Peyer's patch (tissue), 4 donors: ENCODE measurements around the gene CMTM8. TPM values are rescaled to one million over a fixed set of nuclear protein-coding genes. Genes with fewer than 3 reads are reported as not detected.

Experiments used
- DNase-seq, 3 donors: peaks; one replicate each; pipeline ENCODE4 v3.0.0-alpha.2; 2017 to 2019
- H3K27ac ChIP-seq, 4 donors: fragments of 200-600 bp; sonication (generic); one replicate each; pipeline ENCODE4 v1.5.1; 2016 to 2019
- H3K27me3 ChIP-seq, 2 donors: fragments of 200-600 bp; sonication (generic); one replicate each; pipeline ENCODE4 v1.5.1; 2019
- H3K36me3 ChIP-seq, 3 donors: fragments of 200-600 bp; sonication (generic); one replicate each; pipeline ENCODE4 v1.5.1; 2016 to 2019
- H3K4me1 ChIP-seq, 4 donors: fragments of 200-600 bp; sonication (generic); one replicate each; pipeline ENCODE4 v1.5.1; 2016 to 2019
- H3K4me3 ChIP-seq, 4 donors: fragments of 200-600 bp; sonication (generic); 1 replicate in 3 of 4; 2 replicates in 1 of 4; pipeline ENCODE4 v1.5.1; 2016 to 2019; ENCODE audit warnings: mild to moderate bottlenecking in 1 of 4
- H3K9me3 ChIP-seq, 4 donors: fragments of 200-600 bp; sonication (generic); one replicate each; pipeline ENCODE4 v1.5.1; 2016 to 2019; ENCODE audit warnings: mild to moderate bottlenecking in 1 of 4
- CTCF ChIP-seq, 6 experiments: fragments of 450-650 bp in 4 of 6; fragments of 200-600 bp in 2 of 6; sonication (generic) in 1 of 6; IDR thresholded peaks; one replicate each; pipeline ENCODE4 v1.5.1; 2017 to 2019; ENCODE audit warnings: antibody characterized with exemption in 6 of 6, mild to moderate bottlenecking in 3 of 6, moderate library complexity in 1 of 6
- POLR2A ChIP-seq, 2 donors: fragments of 450-650 bp; IDR thresholded peaks; one replicate each; pipeline ENCODE4 v1.5.1; 2017; ENCODE audit warnings: antibody characterized with exemption in 2 of 2, mild to moderate bottlenecking in 2 of 2, moderate library complexity in 2 of 2
- total RNA-seq, 4 donors: library from RNA; depleted of rRNA; stranded (reverse); fragments of >200 nt; gene quantifications; one replicate each; pipeline ENCODE4 v1.1.0, GENCODE V29; 2016

CMTM8 gene
- total RNA-seq, 4 donors from 2014 or later, result 7.1 to 16.5 (median 13.1) TPM; not detected in 1

- H3K27ac ChIP-seq, result no peak overlapping the region
- no peak for DNase-seq
- H3K9me3 ChIP-seq, result no peaks in the 10 kb centered on the region
- no peaks in the 10 kb centered on the region for H3K36me3 ChIP-seq
- no peak for TF ChIP-seq POLR2A (IDR thresholded peaks at IDR 0.05)
- H3K27me3 ChIP-seq, result no peaks in the 10 kb centered on the region
- no peak overlapping the region for H3K4me3 ChIP-seq
- no peaks in the 10 kb centered on the region for H3K4me1 ChIP-seq
These were observed 129.0 kb downstream of the CMTM8 start for GRCh38 chr3:32367442-32367841.

- Histone ChIP-seq H3K27me3 (no peaks in the 10 kb centered on the region), H3K4me3 (no peak overlapping the region), H3K27ac (peak overlapping the region in 2 of 4 donors; percentile 11 to 56), H3K4me1 (no peaks in the 10 kb centered on the region), H3K9me3 (no peaks in the 10 kb centered on the region), H3K36me3 (no peaks in the 10 kb centered on the region)
- no peak for DNase-seq
- TF ChIP-seq POLR2A (IDR thresholded peaks at IDR 0.05), result no peak
- TF ChIP-seq CTCF (IDR thresholded peaks at IDR 0.05), result no peak
These were observed 133.2 kb downstream of the CMTM8 start for GRCh38 chr3:32371461-32372212.

GRCh38 chr3:32372213-32372490 lies 133.7 kb downstream of the CMTM8 start:
- TF ChIP-seq POLR2A (IDR thresholded peaks at IDR 0.05), result no peak
- no peak for TF ChIP-seq CTCF (IDR thresholded peaks at IDR 0.05)
- DNase-seq, result no peak
- Histone ChIP-seq H3K4me3 (no peak overlapping the region), H3K27ac (peak overlapping the region in 2 of 4 donors; percentile 11 to 56), H3K36me3 (no peaks in the 10 kb centered on the region), H3K4me1 (no peaks in the 10 kb centered on the region), H3K9me3 (no peaks in the 10 kb centered on the region), H3K27me3 (no peaks in the 10 kb centered on the region)

- Histone ChIP-seq H3K36me3 (no peaks in the 10 kb centered on the region), H3K4me3 (no peak overlapping the region), H3K9me3 (no peaks in the 10 kb centered on the region), H3K27me3 (no peaks in the 10 kb centered on the region), H3K27ac (no peak overlapping the region), H3K4me1 (no peaks in the 10 kb centered on the region)
- DNase-seq, result no peak
- TF ChIP-seq CTCF (IDR thresholded peaks at IDR 0.05), result no peak
- TF ChIP-seq POLR2A (IDR thresholded peaks at IDR 0.05), result no peak
These were observed 134.8 kb downstream of the CMTM8 start for GRCh38 chr3:32373276-32373675.

GRCh38 chr3:32373844-32374243 lies 135.4 kb downstream of the CMTM8 start:
- TF ChIP-seq CTCF (IDR thresholded peaks at IDR 0.05), result no peak
- TF ChIP-seq POLR2A (IDR thresholded peaks at IDR 0.05), result no peak
- Histone ChIP-seq H3K9me3 (no peaks in the 10 kb centered on the region), H3K4me1 (no peaks in the 10 kb centered on the region), H3K4me3 (no peak overlapping the region), H3K27ac (no peak overlapping the region), H3K27me3 (no peaks in the 10 kb centered on the region), H3K36me3 (no peaks in the 10 kb centered on the region)
- DNase-seq, result no peak

- peak in 2 of 3 donors; percentile 84 to 86 for DNase-seq
- H3K36me3 ChIP-seq, result no peaks in the 10 kb centered on the region
- H3K9me3 ChIP-seq, result no peaks in the 10 kb centered on the region
- TF ChIP-seq POLR2A (IDR thresholded peaks at IDR 0.05) (no peak), CTCF (IDR thresholded peaks at IDR 0.05) (peak; percentile 68 to 76 (median 72))
- no peaks in the 10 kb centered on the region for H3K4me1 ChIP-seq
- no peaks in the 10 kb centered on the region for H3K27me3 ChIP-seq
- H3K4me3 ChIP-seq, result no peak overlapping the region
- H3K27ac ChIP-seq, result no peak overlapping the region
These were observed 136.5 kb downstream of the CMTM8 start for GRCh38 chr3:32374788-32375595.
